Left ventricle myocardium inferior (tissue), 1 donor: ENCODE measurements around the gene PRKCZ. TPM values are rescaled to one million over a fixed set of nuclear protein-coding genes. Genes with fewer than 3 reads are reported as not detected.

Source experiments
- DNase-seq: peaks from one replicate; pipeline ENCODE4 v3.0.0-alpha.2; 2020
- H3K27ac ChIP-seq: fragments of 200-600 bp; replicated peaks from 2 replicates; pipeline ENCODE4 v1.8.0; 2021
- H3K27me3 ChIP-seq: fragments of 200-600 bp; 2 replicates; pipeline ENCODE4 v1.8.0; 2021; ENCODE audit warnings: low read depth
- H3K36me3 ChIP-seq: fragments of 200-600 bp; 2 replicates; pipeline ENCODE4 v1.8.0; 2021
- H3K4me1 ChIP-seq: fragments of 200-600 bp; 2 replicates; pipeline ENCODE4 v1.8.0; 2021
- H3K4me3 ChIP-seq: fragments of 200-600 bp; 2 replicates; pipeline ENCODE4 v1.8.0; 2021; ENCODE audit warnings: mild to moderate bottlenecking, moderate library complexity
- H3K9me3 ChIP-seq: fragments of 200-600 bp; replicated peaks from 2 replicates; pipeline ENCODE4 v1.8.0; 2021
- CTCF ChIP-seq: fragments of 200-600 bp; IDR thresholded peaks from 2 replicates; pipeline ENCODE4 v1.8.0; 2021; ENCODE audit warnings: antibody characterized with exemption, mild to moderate bottlenecking, borderline replicate concordance
- intact Hi-C: fragments of 100-400 bp; cut with micrococcal nuclease; formaldehyde crosslinking; loops from one replicate; pipeline ENCODE4 v1.11.0; 2022
- total RNA-seq: library from RNA; stranded (reverse); fragmentation: NEBNext Ultra II Directional; extraction: Animal tissue kit (Norgen Biotek cat#: 25700); gene quantifications from one replicate; pipeline ENCODE4 v1.2.1, GENCODE V29; 2021
- donor health status: DM: no; HTN: yes; CAD: no; lungs with severe emphysema.

The PRKCZ gene
- total RNA-seq, 1 donor from 2014 or later = 19.1 TPM

GRCh38 chr1:2172551-2173146 is 122.4 kb downstream of the PRKCZ start:
- Histone ChIP-seq H3K36me3 (no peaks in the 10 kb centered on the region), H3K4me3 (no peak overlapping the region), H3K27me3 (no peaks in the 10 kb centered on the region), H3K27ac (no peak overlapping the region), H3K9me3 (no peaks in the 10 kb centered on the region), H3K4me1 (peaks cover 10% of the 10 kb centered on the region)
- intact Hi-C loops = no loop called here
- no peak for DNase-seq
- no peak for TF ChIP-seq CTCF

- intact Hi-C loops = no loop called here
- no peak overlapping the region for H3K27ac ChIP-seq
- TF ChIP-seq CTCF = no peak
- no peaks in the 10 kb centered on the region for H3K9me3 ChIP-seq
- H3K4me1 ChIP-seq = peaks cover 10% of the 10 kb centered on the region
- peak overlapping the region; percentile 59 for H3K4me3 ChIP-seq
- H3K36me3 ChIP-seq = no peaks in the 10 kb centered on the region
- DNase-seq = no peak
- H3K27me3 ChIP-seq = no peaks in the 10 kb centered on the region
Observed at GRCh38 chr1:2173546-2174347, 123.5 kb downstream of the PRKCZ start.

GRCh38 chr1:2174348-2175054 is 124.3 kb downstream of the PRKCZ start:
- H3K27me3 ChIP-seq = no peaks in the 10 kb centered on the region
- peak; percentile 94 for TF ChIP-seq CTCF
- no peaks in the 10 kb centered on the region for H3K36me3 ChIP-seq
- intact Hi-C loops = no loop called here
- H3K27ac ChIP-seq = no peak overlapping the region
- DNase-seq = peak; percentile 57
- peaks cover 10% of the 10 kb centered on the region for H3K4me1 ChIP-seq
- H3K9me3 ChIP-seq = no peaks in the 10 kb centered on the region
- peak overlapping the region; percentile 59 for H3K4me3 ChIP-seq

GRCh38 chr1:2175055-2175414 is 124.8 kb downstream of the PRKCZ start:
- no peak for TF ChIP-seq CTCF
- no peaks in the 10 kb centered on the region for H3K9me3 ChIP-seq
- intact Hi-C loops = no loop called here
- peaks cover 10% of the 10 kb centered on the region for H3K4me1 ChIP-seq
- no peaks in the 10 kb centered on the region for H3K27me3 ChIP-seq
- DNase-seq = no peak
- peak overlapping the region; percentile 59 for H3K4me3 ChIP-seq
- H3K36me3 ChIP-seq = no peaks in the 10 kb centered on the region
- no peak overlapping the region for H3K27ac ChIP-seq

GRCh38 chr1:2175681-2176454 is 125.7 kb downstream of the PRKCZ start:
- peaks cover 10% of the 10 kb centered on the region for H3K4me1 ChIP-seq
- no peaks in the 10 kb centered on the region for H3K9me3 ChIP-seq
- intact Hi-C loops = no loop called here
- H3K4me3 ChIP-seq = no peak overlapping the region
- no peaks in the 10 kb centered on the region for H3K27me3 ChIP-seq
- peaks cover 4% of the 10 kb centered on the region for H3K36me3 ChIP-seq
- DNase-seq = no peak
- no peak overlapping the region for H3K27ac ChIP-seq
- TF ChIP-seq CTCF = no peak
